GM19324 (cell line): ENCODE data around the gene EYS.

Source experiments
- ATAC-seq: cut with Tn5 transposase; IDR thresholded peaks from one replicate; pipeline ENCODE4 v1.9.1; 2021; ENCODE audit warnings: mild to moderate bottlenecking, moderate library complexity; ENCODE audit not compliant: unreplicated experiment, low FRiP score

EYS gene

DNA sequence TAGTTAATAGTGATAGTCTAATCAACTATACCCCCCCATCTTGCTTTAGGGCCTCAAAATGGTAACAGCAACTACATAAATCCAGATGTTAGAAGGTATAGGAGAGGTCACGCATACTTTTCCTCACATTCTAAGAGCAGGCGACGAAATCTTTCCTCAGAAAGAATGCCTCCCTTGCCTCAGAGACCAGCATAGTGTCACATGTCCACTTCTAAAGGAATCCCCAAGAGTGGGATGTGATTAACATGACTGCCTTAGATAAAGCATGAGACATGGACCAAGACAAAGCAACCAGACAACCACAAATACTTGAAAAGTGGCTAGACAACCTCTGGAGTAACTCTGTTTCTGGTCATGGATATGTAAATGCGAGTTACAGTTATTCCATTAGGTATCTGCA is 710.7 kb downstream of the EYS start:
- ATAC-seq = no peak

DNA sequence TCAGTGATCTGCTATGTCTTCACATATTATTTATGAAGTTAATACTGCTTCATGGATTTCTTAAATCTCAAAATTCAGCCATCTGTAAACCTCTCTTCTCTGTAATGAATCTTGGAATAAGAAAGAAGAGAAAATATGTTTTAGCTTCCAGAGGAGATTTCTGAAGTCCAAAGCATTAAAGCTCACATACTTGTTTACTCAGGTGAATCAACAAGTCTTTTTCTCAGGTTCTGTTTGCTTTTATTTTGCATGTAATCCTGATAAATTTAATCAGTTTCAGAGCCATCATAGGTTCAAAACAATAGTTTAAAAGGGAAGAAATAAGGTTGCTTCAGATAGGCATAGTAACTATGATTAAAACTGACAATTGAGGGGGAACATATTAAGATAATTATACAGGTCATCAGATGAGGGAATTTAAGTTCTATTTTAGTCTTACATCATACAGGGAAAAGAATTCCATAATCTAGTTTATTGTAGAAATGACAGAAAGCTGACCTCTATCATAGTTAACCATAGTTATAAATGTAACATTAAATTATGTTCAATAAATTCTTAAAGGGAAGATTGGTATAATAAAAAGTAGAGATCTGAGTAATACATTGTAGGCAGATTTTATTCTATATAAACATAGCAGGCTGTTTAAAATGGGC is 716.2 kb downstream of the EYS start:
- ATAC-seq = no peak

DNA sequence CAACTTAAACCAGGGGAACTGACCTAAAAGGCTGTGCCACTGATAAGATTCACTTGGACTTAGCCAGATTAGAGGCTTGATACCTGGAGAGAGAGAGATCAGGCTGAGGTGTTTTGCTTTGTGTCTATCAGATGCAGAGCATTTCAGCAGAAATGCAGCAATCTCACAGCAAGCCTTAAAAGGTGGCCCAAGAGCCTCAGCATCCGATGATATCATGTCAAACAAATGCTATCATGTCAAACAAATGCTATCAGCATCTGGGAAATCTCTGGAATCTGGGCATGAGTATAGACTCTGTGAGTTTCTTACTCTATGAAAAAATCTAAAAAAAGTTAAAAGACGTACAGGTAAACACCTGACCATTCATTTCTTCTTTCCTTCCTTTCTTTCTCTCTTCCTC is 718.9 kb downstream of the EYS start:
- no peak for ATAC-seq

DNA sequence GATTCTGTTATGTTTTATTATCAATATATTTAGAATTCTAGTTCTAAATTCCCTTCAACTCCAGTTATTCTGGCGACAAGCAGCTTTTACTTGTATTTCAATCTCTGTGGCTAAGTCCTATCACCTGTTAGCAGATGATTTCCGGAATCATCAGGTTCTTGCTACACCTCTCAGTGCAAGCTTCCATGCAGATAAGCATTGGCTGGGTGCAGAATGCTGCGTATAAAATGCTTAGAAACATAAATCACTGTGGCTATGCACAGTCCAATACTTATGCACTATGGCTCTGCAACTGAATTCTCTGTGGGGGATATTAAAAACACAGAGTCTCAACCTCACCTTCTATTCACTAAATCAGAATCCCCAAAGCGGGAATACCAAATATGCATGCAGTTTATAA is 720.0 kb downstream of the EYS start:
- no peak for ATAC-seq

DNA sequence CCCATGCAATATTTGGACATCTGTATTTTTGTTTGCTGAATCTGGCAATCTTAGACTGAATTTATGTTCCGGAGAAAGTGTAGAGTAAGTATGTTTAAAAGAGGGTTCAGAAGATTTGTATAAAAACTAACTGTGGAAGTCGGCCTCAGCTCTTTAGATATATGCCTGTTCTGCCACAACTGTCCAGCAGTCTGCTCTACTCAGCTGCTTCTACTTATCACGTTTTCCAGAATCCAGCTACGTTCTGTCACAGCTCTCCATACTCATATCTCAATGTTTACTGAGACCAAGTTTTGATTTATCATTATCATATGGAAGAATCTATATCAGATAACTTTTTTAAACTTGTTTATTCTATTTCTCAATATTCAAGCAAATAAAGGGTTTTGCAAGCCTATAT is 721.3 kb downstream of the EYS start:
- no peak for ATAC-seq

DNA sequence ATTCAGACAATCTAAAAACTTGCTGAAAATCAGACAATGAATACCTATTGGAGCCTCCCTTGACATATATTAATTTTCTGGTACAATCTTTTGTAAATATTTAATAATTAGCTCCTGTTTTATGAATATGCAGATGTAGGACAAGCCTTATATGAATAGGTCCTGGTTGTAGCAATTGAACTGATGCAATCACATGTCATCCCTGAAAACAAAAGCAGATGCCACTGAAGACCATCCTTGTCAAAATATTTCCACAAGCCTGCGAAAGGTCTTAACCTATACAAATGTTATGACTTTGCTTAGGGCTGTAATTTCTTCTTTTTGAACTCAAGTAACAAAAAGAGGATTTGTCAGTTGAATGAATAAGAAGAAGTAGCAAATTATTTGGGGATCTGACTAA is 722.1 kb downstream of the EYS start:
- ATAC-seq = no peak

DNA sequence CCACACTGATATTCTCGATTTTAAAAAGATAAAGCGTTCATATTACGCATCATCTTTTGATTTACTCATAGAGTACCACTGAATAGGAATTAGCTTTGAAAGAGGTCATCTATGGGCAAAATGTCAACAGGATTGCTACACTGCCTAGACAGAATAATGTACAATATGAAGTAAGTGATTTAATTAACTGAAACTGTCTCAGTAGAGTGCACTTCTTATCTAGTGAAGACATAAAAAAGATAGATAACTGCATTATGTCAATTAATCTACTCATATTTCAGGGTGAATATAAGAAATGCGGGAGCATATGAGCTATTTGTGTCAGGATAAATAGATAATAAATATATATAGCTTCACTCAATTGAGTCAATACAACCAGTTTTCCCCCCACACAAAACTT is 723.9 kb downstream of the EYS start:
- no peak for ATAC-seq

DNA sequence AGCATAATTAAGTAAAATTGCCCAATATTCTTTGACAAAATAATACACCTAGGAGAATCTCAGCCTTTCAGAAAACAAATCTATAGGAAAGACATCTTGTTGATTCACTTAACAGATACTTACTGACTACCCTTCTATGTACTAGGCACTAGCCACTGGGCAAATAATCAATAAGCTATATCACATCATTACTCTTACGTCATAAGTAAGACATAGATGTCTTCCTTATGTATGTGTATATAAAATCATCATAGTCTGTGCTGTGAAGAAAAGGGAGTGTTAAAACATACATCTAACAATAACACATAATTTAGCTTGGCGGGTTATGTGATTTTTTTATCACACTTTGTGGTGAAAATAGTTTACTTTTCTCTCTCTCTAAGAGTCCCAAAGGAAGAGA is 733.9 kb downstream of the EYS start:
- ATAC-seq = no peak

DNA sequence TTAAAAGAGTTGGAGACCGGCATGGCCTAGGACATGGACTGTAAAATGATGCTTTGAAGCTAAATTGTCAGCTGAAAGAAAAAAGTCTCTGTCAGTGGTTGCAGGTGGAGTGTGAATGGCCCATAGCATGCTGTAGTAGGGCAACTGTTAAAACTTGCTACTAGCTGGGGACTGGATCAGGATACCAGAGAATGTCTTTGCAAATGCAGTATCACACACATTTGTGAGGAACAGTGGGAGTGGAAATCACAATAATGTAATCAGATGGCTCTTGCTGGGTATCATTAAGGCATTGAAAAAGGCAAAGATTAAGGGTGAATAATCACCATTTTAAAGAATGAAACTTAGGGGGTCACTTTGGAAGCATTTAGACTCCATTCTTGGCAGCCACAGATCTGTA is 737.9 kb downstream of the EYS start:
- ATAC-seq = no peak

DNA sequence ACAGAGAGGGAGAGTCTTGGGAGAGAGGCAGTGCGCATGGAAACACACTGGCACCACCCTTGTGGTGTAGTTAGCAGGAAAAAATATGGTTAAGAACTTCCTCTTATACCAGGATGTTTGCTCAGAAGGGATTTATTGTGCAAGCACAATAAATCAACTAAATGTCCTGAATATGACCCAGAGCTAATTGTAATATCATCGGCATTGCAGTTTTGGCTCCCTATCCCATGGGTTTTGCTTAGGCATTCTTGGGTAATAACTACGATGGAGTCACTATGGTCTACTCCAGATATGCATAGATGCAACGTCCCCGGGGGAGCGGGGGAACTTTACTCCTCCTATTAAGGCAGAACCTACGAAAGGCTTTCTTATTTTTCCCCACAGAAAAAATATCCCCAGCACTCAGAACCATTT is 751.6 kb downstream of the EYS start:
- ATAC-seq = no peak

DNA sequence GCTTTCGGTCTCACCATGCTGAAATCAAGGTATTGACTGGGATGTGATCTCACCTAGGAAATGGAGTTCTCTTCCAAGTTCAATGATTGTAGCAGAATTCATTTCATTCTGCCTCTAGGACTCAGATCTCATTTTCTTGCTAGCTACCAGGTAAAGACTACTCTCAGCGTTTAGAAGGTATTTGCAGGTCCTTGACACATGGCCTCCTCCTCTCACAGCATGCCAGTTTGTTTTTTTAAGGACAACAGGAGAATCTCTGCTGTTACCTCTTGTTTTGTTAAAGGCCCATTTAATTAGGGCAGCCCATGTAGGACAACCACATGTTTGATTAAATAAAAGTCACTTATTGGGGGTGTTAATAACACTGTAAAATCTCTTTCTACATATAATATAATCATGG is 757.8 kb downstream of the EYS start:
- no peak for ATAC-seq

DNA sequence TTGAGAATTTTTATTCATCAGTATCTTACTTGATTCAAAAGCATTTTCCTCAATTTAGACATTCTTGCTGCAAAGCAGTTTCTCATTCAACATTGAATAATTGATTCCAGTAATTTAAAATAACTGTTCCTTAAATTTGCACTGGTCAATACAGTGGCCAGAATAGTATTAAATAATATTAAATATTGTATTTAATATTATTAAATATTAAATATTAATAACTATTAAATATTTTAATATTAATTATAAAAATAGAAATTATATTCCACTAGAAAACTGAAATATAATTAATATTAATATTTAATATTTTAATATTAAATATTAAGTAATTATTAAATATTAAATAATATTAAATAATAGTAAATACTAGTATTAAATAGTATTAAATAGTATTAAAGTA is 758.8 kb downstream of the EYS start:
- ATAC-seq = no peak

DNA sequence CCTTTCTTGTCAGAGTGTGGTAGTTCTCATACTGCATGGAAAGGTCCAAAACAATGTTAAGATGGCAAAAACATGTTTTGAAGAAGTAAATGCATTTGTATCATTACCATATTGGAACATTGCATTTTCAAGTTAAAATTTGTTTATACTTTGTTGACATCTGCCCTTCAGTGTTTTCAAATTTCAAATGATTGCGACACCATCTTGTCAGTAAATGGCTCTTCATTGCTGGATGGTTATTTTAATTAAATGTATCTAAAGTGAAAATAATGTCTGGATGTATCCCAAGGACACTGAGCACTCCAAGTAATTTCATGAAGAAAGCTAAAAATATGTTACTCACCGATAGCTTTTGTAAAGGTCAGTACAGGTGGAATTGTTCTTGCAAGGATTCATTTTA is 761.6 kb downstream of the EYS start:
- no peak for ATAC-seq

DNA sequence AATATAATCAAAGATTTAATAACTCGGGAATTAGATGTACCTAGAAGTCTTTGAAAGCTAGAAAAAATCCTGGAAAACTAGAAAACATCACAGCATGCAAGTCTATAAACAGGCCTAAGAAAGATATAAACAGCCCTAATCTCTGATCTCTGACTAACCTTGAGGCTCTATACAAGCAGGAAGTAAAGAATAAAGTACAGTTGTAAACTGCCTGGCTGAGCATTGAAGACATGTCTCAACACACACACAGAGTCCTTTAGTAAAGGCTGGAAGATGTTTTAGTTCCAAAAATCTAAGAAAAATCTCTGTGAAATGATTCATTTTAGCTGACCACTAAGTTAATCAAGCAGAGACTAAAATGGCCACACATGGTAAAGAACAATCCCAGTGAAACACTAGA is 774.5 kb downstream of the EYS start:
- no peak for ATAC-seq

DNA sequence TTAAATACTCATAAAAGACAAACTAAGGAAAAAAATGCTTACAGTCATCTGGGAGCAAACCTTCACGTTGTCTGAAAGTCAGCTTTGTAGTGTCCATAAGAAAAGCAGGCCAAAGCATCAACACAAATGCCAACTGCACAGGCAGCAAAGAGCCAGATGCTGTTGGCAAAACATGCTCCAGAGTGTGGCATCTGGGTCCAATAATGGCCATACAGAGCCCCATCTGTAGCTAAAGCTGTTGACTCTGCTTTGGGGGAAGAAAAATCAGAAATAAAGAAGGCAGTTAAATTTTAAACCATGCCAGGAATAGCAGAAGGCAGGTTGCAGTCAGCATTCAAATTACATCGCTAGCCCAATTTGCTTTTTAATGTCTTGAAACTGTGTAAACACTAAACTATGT is 776.3 kb downstream of the EYS start:
- no peak for ATAC-seq

DNA sequence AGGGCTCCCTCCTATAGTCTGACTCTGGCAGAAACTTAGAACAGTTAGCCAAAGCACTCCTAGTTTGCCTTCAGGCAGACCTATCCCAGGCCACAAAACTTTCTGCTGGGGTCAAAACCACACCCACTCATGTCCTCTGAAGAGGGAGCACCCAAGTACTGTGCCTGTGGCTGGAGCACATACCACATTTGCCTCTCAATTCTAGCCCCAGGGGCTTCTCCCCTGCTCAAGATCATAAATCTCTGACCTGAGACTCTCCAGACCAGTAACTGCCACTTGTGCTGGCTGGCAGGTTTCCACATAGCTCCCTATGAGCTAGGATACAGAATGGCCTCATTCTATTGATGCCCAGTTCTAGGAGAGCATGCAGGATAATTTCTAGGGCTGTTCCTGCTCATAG is 781.0 kb downstream of the EYS start:
- ATAC-seq = no peak

DNA sequence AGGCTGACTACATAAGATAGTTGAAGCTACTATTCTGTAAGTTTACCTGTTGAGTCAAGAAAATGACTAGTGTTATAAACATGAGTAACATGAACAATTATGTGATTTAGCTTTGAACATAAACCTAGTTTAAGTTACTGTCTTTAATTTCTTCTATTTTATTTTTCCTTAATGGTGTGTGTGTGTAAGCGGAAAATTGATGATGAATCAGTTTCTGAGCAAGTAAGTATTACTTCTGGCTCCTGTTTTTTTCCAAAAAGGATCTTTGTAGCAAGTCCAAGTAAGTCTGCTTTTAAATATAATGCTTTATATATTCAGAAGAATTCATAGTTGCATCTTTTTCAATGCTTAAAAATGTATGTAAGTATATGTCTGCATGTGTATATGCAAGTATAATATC is 786.8 kb downstream of the EYS start:
- ATAC-seq = no peak

DNA sequence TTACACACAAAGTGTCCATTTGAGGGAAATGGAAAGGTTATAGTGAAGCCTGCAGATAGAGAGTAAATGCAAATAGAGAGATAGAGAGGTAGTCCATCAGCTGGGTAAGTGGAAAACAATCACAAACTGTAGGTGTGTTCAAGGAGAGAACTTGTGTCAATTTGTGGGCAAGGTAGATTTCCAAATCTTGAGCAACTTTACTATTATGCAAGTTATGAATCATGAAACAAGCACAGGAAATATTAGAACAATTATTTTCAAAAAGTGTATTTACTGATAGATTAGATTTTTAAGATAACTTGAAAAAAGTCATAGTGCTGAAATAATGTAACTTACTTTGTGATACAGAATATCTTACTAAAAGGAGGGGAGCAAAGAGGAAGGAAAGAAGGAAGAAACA is 792.9 kb downstream of the EYS start:
- no peak for ATAC-seq

DNA sequence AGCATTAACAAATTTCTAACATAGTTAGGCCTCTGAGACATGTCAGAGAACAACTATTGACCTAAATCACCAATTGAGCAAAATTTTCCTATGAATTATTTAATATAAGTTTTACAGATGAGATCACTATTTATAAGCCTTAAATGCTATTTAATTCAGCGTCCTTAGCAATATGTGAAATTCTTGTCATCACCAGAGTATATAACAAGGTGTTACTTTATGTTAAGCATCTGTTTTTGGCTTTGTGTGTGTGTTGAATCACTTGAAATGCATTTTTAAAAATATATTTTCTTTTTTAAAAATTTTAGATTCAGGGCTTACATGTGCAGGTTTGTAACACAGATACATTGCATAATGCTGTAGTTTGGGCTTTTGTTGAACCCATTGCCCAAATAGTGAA is 794.1 kb downstream of the EYS start:
- no peak for ATAC-seq

DNA sequence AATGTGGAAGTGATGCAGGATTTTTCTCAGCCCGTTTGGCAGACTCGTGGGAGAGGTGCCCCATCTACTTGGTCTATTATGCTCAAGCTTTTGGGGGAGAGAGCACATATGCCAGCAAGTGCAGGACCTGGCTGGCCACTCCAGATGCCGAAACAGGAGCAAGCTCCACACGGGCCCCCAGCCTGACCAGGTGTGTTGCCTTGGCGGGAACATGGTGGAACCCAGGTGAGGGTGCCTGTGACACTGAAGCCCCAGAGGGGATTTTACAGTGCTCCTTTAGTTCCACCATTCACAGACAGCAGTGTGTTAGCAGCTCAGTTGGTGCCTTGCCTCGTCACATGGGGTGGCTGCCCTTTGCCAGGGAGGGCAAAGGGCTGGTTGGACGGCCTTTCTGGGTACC is 798.9 kb downstream of the EYS start:
- ATAC-seq = no peak

DNA sequence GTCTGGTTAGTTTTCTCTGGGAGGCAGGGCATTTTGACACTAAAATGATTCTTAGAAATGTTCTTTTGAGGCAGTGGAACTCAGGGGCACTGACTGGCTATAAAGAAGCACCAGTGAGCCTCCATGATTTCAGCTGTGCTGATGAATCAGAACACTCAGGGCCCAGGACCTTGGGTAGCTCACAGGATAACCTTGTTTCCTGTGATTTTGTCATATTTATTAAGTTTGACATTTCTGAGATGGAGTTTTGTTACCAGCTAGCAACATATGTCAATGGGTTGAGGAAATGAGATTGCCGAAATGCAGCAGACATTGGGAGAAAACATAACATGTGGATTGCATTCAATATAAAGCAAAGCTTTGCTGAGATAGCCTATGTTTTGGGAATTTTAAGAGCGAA is 802.4 kb downstream of the EYS start:
- ATAC-seq = no peak

DNA sequence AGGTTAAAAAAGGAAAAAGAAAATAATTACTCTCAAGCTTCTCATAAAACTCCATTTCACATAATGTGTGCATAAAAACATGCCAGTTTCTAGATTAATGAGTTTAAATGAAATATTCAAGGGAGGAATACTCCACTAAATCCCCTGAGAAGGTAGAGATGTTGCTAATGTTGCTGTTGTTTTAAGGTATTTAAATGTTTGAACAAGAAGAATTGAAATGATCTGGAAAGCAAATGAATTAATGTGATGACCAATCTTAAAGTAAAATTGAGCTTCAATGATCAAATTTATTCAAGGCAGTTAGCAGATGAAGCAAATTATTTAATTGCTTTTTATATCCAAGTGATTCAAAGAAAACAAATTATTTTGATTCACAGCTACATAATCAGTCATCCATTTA is 804.4 kb downstream of the EYS start:
- ATAC-seq = no peak

DNA sequence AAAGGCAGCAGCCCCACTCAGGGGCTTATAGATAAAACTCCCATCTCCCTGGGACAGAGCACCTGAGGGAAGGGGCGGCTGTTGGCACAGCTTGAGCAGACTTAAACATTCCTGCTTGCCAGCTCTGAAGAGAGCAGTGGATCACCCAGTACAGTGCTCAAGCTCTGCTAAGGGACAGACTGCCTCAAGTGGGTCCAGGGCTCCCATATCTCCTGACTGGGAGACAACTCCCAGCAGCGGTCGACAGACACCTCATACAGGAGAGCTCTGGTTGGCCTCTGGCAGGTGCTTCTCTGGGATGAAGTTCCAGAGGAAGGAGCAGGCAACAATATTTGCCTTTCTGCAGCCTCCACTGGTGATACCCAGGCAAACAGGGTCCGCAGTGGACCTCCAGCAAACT is 810.1 kb downstream of the EYS start:
- no peak for ATAC-seq
